ENCODE results near the gene B4GALNT4. TPM values are rescaled to one million over a fixed set of nuclear protein-coding genes. Genes with fewer than 3 reads are reported as not detected.
"Not testable (repeated sequence)": the region's sequence is repeated elsewhere in the genome, so short reads cannot be mapped to it uniquely, and the experiment has no call there.

The B4GALNT4 gene
- polyA plus RNA-seq, 5 donors = 40.1 to 62.6 (median 57.2) TPM

DNA sequence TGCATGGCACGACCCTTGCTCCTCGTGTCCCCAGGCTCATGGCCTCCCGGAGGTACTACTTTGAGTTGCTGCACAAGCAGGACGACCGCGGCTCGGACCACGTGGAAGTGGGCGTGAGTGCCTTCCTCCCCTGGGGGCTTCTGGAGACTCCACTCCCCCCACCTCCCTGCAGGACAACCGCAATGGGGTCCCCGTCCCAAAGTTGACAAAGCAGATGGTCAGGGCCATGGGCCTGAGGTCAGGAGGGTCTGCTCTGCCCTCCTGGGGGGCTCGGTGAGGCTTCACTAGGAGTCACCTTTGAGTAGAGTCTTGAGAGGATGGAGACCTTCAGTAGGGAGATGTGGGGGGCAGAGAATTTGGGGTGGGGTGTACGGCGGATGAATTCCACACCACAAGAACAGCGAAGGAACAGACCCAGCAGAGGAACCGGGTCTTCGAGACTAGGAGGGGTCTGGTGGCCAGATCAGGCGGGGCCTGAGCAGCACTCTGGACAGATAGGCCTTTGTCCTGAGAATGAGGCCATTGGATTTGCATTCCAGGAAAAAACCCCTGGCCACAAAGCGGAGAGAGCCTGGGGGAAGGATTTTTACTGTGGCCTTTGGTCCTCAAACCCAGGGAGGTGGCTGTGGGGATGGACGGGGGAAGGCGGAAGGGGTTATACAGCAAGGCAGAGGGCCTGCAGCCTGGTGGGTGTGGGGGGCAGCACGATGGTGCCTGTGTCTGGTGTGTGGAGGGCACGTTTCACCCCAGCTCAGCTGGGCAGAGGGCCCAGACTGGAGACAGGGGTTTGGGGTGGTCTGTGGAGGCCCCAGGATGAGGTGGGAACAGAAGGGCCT is 4.6 kb downstream of the B4GALNT4 start:
- DNase-seq = no peak

DNA sequence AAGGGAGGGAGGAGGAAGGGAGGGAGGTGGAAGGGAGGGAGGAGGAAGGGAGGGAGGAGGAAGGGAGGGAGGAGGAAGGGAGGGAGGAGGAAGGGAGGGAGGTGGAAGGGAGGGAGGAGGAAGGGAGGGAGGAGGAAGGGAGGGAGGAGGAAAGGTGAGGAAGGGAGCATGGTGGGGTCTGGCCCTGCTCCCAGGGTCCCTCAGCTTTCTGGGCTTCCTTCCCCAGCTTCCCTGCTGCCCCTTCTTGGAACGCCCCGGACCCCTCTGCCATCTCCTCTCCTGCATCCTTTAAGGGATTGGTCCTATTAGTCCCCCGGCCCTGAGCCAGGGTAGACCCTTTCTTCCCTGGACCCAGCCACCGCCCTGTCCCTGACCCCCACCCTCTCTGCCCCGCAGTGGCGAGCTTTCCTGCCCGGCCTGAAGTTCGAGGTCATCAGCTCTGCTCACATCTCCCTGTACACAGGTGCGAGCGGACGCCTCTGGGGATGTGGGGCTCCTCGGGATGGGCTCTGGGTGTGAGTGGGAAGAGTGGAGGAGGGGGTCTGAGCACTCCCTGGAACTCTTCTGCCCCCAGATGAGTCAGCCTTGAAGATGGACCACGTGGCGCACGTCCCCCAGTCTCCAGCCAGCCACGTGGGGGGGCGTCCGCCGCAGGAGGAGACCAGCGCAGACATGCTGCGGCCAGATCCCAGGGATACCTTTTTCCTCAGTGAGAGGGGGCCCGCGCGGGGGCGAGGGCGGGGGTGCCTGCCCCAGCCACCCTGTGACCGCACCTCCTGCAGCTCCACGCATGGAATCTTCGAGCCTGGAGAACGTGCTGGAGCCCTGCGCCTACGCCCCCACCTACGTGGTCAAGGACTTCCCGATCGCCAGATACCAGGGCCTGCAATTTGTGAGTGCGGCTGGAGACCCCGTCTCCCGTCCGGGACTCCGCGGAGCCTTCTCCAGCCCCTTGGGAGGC is 6.0 kb downstream of the B4GALNT4 start:
- no peak for DNase-seq

DNA sequence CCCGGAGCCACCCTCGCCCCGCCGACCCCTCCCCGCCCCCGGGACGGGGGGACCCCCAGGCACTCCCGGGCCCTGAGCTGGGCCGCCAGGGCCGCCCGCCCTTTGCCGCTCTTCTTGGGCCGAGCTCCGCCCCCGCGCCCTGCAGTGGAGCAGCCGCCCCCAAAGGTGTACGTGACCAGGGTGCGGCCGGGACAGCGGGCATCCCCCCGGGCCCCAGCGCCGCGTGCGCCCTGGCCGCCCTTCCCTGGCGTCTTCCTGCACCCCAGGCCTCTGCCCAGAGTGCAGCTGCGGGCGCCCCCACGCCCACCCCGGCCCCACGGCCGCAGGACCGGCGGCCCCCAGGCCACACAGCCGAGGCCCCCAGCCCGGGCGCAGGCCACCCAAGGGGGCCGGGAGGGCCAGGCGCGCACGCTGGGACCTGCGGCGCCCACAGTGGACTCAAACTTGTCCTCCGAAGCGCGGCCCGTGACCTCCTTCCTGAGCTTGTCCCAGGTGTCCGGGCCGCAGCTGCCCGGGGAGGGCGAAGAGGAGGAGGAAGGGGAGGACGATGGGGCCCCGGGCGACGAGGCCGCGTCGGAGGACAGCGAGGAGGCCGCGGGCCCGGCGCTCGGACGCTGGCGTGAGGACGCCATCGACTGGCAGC is 7.4 kb downstream of the B4GALNT4 start:
- DNase-seq = no peak

DNA sequence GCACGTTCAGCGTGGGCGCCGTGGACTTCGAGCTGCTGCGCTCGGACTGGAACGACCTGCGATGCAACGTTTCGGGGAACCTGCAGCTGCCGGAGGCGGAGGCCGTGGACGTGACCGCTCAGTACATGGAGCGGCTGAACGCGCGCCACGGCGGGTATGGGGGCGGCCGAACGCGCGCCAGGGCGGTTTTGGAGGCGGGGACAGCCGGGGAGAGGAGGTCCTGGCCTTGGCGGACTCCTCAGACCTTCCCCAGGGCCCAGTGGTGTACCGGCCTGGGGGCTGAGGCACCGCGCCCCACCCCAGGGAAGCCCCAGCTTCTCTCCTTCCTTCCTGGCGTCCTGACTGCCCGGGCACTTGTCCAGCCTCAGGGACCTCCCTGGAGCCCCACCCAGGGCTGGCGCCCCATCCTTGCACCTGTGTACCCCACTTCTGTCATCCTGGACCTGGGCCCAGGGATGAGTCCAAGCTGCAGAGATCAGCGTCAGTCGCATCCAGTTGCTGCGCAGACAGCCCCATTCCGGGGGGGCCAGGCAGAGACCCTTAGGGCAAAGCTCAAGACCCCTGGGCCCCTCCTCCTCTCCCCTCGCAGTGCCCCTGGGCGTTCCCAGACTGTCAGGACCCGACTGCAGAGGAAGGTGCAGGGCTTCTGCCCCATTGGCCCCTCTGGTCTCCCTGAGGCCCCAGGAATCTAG is 8.0 kb downstream of the B4GALNT4 start:
- no peak for DNase-seq

DNA sequence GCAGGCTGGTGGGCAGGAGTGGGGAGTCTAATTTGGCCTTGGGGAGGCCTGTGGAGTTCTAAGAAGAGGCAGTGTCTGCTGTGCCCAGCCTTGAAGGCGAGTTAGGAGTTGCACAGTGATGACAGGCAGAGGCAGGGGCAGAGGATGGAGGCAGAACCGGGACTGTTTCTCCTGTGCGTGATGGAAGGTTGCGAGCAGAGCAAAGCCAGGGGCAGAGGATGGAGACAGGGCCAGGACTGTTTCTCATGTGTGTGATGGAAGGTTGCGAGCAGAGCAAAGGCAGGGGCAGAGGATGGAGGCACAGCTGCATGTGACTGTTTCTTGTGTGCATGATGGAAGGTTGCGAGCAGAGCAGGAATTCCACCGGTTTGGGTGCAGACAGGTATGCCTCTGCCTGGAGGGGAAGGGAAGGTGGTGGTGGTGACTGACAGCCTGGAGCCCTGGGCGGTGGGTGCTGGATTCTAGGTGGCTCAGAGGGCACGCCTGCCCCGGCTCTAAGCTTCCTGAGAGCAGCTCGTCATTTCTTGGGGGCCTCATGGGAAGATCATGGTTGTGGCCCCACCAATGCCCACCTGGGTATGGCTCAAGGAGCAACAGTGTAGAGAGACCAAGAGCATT is 8.7 kb downstream of the B4GALNT4 start:
- no peak for DNase-seq

DNA sequence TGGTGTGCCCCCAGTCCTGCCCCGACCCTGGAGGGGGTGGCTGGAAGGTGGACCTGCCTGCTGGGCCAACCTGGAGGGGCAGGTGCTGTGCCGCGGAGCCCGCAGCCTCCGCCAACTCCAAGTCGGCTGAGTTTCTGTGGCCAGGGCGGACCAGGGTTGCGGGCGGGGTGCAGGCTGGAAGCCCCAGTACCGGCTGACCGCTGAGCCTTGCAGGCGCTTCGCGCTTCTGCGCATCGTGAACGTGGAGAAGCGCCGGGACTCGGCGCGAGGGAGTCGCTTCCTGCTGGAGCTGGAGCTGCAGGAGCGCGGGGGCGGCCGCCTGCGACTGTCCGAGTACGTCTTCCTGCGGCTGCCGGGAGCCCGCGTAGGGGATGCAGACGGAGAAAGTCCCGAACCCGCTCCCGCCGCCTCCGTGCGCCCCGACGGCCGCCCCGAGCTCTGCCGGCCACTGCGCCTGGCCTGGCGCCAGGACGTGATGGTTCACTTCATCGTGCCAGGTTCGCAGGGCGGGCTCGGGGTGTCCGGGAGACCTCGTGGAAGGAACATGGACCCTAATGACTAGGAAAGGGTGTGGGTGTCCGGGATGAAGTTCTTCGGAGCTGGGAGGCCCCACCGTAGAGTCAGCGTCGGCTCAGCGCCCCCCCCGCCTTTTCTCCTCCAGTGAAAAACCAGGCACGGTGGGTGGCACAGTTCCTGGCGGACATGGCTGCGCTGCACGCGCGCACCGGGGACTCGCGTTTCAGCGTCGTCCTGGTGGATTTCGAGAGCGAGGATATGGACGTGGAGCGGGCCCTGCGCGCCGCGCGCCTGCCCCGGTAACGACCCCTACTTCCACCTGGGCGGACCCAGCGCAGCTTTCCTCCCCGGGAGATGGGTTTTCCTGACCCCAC is 10.2 kb downstream of the B4GALNT4 start:
- DNase-seq = no peak

DNA sequence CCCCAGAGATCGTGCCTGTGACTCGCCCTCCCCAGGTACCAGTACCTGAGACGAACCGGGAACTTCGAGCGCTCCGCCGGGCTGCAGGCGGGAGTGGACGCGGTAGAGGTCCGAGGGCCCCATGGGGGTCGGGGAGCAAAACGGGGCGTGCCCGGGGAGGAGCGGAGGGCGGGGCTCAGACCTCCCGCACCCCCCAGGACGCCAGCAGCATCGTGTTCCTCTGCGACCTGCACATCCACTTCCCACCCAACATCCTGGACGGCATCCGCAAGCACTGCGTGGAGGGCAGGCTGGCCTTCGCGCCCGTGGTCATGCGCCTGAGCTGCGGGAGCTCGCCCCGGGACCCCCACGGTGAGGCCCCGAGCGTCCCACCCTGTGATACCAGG is 10.8 kb downstream of the B4GALNT4 start:
- DNase-seq = no peak

DNA sequence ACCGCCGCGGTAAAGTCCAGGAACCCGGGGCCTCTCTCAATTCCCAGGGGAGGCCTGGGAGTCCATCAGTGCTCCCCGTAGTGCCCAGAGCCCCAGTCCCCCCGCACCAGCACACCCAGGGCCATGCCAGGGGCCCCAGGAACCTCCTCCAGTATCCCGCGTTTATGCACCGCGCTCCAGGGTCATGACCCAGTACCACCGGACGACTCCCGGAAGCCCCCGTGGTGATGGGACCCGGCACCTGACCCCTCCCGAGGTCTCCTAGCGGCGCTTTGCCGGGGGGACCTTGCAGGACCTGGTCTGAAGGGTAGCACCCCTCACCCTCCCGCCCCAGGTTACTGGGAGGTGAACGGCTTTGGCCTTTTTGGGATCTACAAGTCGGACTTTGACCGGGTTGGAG is 11.2 kb downstream of the B4GALNT4 start:
- DNase-seq = no peak

DNA sequence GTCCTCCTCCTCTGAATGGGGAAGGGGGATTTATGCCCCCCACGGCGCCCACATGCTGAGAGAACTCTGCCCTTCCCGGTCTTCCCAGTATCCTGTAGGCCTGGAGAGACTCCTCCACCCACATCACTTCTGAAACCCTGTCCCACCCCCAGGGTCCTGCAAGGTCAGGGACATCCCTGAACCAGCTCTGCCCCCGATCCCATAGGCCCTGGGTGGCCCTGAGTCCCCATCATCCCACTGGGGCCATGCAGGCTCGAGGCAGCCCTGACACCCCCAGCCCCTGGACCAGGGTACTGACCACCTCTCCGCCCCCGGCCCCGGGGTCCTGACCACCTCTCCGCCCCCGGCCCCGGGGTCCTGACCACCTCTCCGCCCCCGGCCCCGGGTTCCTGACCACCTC is 11.7 kb downstream of the B4GALNT4 start:
- DNase-seq = no peak

DNA sequence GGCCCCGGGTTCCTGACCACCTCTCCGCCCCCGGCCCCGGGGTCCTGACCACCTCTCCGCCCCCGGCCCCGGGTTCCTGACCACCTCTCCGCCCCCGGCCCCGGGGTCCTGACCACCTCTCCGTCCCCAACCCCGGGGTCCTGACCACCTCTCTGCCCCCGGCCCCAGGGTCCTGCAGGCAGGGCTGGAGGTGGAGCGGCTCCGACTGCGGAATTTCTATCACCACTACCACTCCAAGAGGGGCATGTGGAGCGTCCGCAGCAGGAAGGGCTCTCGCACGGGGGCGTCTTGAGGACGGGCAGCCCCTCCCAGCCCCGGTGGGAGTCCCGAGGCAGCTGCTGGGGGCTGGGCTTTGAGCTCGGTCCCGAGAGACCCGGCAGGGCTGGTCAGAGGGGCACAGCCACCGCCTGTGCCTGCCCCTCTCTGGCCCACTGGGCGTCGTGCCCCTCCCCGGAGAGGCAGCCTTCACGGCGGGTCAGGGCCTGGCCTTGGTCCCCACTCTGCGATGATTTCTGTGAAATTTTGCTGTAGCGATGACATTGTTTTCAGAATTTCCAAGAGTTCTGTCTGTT is 12.3 kb downstream of the B4GALNT4 start:
- no peak for DNase-seq

DNA sequence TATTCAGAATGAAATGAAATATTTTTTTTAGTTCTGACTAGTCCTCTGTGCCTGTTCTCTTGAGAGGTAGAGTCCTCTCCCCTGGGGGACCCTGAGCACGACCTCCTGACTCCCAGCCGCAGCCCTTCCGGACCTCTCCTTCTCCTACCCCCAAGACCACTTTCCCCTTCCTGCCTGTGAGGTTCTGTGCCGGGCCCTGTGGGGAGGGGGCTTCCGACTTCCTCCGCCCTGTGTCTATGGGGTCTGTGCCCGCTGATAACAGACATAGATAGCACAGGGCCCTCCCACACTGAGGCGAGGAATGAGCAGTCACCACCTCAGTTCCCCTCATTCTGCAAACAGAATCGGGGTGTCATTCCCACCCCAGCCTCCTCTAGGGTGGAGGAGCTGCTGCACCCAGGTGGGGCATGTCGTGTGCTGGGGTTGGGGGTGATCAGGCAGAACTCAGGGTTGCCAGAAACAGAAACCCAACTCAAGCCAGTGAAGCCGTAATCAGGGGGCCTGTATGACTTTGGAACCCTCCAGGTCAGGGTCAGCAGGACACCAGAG is 12.9 kb downstream of the B4GALNT4 start:
- no peak for DNase-seq

DNA sequence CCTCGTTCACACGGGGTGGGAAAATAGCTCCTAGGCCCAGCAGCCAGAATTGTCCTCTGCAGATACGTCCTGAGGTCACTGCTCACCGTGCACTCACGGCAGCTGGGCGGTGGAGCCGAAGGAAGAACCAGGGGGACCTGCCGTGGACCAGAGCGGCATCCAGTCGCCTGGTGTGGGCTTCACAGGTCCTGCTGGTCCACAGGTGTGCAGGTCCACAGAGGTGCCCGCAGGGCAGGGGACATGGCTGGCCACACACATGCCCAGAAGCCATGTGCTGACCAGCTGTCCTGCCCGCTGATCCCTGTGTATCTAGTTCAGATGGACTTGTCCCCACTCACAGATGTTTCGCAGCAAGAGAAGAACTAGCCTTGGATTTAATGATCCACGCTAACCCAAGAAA is 14.1 kb downstream of the B4GALNT4 start:
- DNase-seq = no peak

DNA sequence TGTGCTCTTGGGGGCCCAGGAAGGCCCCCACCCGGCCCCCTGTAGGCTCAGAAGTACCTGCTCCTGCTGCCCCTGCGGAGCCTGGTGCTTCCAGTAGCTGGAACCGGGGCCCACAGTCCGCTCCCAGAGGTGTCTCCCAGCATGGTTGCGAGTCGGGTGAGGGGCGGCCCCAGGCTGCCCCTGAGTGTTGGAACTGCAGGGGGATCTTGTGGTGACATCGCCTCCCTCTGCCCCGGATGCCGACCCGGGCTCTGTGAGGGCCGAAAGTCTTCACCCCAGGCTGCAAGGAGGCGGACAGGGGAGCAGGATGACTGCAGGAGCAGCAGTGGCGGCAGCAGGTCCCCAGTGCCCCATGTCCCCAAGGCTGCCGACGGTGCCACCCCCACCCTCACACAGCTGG is 15.2 kb downstream of the B4GALNT4 start:
- DNase-seq = no peak

DNA sequence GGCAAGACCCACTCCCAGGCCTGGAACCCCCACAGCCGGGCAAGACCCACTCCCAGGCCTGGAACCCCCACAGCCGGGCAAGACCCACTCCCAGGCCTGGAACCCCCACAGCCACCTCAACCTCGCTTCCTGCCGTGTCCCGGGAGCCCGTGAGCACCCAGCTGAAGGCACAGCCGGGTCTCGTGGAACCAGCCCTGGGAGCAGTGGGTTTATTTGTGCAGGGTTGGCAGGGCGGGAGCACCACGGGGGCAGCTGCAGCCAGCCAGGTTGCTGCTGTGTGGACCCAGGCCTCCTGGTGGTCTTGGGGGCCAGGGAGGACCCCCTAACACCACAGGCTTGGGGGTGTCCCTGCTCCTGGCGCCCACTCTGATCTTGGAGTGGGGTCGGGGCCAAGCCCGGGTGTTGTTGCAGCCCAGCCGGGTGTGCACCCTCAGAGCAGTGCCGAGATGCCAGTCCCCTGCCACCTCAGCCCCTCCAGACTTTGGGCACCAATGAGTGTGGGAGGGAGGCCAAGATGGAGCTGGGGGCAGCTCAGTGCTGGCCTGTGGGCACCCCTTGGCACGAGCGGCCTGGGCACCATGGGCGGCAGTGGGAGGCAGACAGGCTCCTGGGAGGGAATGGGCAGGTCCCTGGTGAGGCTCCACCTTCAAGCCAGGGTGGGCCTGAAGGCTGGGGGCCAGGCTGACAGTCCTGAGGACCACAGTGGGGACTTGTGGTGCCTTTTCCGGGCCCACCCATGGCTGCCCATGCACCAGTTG is 16.5 kb downstream of the B4GALNT4 start:
- DNase-seq = no peak

DNA sequence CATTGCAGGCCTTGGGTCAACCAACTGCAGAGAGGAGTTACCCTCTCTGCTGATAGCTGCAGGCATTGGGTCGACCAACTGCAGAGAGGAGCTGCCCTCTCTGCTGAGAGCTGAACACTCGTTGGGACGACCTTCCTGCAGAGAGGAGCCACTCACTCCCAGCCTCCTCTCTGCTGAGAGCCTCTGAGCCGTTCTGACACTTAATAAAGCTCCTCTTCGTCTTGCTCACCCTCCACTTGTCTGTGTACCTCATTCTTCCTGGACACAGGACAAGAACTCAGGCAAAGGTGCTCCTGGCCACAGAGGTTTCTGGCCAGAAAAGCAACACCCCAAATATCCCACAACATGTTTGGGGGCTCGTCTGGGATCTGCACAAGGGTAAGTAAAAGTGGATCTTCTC is 17.2 kb downstream of the B4GALNT4 start:
- no peak for DNase-seq

DNA sequence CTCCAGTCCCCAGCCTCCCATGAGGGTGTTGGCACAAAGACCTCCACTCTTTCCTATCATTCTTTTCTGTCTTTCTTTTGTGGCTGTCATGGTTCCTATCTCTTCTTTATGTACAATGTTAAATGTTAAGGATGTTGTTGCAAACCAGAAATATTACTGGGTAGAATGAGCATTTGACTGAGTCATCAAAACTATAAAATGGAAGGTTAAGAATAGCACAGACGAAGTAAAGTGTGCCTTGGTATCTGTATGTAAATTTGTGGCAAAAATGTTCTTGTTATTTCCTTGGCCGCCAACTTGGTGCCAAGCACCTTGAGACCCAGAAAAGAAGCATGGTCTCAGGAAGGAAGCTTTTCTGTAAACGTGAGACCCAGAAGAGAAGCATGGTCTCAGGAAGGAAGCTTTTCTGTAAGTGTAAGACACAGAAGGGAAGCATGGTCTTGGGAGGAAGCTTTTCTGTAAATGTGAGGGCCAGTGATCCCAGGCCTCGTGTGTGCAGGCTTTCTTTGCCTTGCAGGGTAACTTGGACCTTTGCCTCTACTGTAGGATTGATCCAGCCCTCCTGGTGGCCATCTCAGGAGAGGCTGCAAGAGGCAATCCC is 18.0 kb downstream of the B4GALNT4 start:
- DNase-seq = no peak

DNA sequence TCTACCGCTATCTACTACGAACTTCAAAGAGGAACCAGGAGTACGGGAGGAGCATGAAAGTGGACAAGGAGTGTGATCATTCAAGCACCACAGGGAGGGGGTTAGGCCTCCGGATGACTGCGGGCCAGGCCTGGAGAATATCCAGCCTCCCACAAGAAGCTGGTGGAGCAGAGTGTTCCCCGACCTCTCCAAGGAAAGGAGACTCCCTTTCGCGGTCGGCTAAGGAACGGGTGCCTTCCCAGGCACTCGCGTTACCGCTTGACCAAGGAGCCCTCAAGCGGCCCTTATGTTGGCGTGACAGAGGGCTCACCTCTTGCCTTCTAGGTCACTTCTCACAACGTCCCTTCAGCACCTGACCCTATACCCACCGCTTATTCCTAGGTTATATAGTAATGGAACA is 20.1 kb downstream of the B4GALNT4 start:
- DNase-seq = not testable (repeated sequence)

DNA sequence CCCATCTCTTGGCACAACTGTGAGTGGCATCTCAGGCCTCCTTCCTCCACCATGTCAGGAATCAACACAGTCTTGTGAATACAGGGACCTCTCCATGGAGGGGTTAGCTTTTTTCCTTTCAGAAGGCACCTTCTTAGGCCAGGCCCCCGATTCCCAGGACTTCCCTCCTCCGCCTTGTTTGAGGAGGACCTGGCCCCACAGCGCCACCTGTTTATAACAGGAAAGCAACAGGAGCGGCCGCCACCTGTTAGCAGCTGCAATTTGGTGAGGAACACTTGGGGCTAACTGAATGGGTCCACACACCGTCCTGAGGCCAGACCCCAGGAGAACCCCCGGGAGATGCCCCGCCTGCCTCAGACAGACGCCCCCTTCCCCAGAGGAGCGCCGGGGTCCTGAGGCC is 20.9 kb downstream of the B4GALNT4 start:
- DNase-seq = no peak

Data from right lung (tissue), 5 donors.